Activated effector memory CD4-positive, alpha-beta T cell treated with Interleukin-2 at 50 U/mL for 16 hours (primary cell): ENCODE data around the gene MOB2.

ENCODE experiments used
- DNase-seq: peaks from one replicate; pipeline ENCODE4 v3.0.0-alpha.2; 2020

MOB2 gene

DNA sequence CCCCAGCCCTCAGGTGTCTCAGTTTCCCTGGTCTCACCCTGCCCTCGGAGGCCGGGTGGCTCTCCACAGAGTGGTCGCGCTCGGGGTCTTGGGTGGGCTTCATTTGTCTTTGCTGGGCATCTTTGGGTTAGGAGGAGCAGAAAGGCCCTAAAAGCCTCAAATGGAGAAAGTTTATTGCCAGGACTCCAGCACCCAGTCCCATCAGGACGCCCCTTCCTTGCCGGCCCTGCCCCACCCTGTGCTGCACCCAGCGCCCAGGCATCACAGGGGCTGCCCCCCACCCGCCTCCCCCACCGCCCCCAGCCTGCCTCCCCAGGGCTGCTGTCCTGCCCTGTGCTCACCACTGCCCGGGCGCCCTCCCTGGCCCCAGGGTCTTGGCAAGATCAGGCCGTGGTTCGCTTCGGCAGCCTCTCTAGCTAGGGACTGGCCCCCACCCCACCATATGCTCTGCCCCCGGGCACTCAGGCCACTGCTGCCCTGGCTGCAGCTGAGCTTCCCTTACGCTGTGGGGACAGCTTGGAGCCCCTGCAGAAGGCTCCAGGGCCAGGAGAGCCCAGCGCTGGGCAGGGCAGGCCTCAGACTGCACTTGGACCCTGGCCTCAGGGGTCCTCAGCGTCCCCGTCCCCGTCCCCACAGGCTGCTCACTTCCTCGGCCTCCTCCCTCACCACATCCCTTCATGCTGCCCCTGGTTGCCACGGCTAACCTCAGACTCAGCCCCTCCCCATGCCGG, 31.4 kb downstream of the MOB2 start:
- no peak for DNase-seq

- no peak for DNase-seq
These were observed 32.0 kb downstream of the MOB2 start for GRCh38 chr11:1454576-1454975.

GRCh38 chr11:1453611-1454034, 33.0 kb downstream of the MOB2 start:
- DNase-seq: no peak

DNA sequence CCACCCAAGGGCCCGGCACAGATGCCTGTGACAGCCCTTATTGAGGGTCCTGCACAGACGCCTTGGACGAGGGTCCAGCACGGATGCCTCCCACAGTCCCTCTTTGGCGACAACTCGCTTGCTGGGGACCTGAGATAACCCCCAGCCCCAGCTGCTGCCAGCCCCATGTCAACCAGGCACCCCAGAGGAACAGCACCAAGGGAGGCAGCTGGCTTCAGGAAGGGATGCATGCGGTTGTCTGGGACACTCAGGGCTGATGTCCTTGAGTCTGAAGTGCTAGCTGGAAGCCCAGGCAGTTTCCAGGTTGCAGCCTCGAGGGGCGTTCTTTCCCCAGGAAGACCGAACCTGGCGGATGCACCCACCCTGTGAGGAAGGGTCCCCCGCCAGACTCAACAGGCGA, 33.8 kb downstream of the MOB2 start:
- DNase-seq: no peak

DNA sequence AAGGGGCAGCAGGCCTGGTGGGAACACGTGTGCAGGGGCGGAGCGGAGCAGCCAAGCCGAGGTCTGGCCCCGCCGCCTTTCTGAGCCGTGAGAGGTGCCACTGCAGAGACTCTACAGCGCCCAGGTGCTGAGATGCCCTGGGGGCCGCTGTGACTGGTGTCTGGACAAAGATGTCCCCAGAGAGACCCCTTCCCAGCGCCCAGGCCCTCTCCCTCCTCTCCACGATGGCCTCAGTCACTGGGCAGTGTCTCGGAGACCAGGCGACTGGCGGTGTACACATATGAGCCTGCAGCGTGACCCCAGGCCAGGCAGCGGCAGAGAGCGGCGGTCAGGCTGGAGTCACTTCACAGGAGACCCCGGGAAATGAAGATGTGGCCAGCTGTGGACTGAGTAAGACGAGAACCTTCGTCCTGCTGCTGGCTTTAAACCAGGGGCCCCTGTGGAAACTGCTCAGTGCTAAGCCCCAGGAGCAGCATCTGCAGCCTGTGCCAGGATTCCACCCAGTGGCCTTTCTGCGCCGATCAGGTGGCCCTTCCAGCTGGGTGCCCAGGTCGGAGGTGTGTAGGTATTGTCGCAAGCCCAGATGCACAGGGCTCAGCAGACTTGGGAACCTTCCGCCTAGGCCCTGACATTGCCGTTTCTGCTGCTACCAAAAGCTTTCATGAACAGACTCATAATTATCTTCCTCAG, 34.7 kb downstream of the MOB2 start:
- DNase-seq: no peak

DNA sequence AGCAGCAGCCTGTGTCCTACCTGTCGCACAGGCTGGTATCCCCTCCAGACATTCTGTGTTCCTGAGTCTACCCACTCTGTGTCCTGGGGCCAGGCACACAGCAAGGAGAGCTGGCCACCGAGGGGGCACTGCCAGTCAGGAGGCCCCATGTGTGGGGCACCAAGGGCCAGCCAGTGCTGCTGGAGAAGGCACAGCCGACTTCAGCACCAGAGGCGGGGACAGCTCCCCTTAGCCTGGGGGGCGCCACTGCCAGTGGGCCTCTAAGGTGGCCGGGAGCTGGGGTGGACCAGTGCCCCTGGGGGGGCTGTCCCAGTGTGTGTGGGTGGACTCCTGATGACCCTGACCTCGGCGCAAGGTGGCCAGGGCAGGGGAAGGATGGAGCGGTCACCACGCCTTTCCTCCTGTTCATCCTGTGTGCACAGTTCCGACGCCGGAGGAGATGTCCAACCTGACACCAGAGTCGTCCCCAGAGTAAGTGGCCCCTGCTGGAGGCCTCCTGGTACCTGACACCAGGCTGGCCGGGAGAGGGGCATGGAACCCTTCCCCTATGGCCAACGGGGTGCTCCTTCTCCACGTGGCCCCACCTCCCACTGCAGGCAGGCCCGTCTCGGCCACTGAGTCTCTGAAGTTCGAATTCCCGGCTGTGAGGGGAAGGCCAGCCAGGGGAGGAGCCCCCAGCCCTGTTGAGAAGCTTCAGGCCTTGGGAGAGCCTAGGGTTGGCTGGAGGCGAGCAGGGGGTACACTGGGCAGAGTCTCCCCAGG, 35.4 kb downstream of the MOB2 start:
- DNase-seq: no peak

GRCh38 chr11:1450344-1450875, 36.2 kb downstream of the MOB2 start:
- DNase-seq: no peak

- DNase-seq: no peak
These were observed 36.9 kb downstream of the MOB2 start for GRCh38 chr11:1449490-1450243.

GRCh38 chr11:1448882-1449281, 37.7 kb downstream of the MOB2 start:
- DNase-seq: no peak

- DNase-seq: no peak
These were observed 38.4 kb downstream of the MOB2 start for GRCh38 chr11:1447845-1448825.

DNA sequence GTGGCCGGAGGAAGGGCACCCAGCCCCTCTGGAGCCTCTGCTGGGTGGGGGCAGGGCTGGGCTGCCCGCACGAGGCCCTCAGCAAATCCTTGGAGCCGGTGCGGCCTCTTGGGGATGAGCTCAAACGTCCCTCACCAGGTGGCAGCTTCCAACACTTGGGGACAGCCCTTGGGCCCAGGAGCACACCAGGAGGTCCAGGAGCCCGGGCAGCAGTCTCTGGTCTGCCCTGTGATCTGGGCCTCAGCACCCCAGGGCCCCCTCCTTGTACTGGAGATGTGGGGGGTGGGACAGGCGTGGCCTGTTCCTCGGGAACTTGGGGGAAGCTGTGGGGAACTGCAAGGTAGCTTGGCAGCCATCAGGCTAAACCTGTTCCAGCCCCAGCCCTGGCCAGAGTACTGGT, 40.0 kb downstream of the MOB2 start:
- DNase-seq: no peak

GRCh38 chr11:1445741-1446445, 40.7 kb downstream of the MOB2 start:
- DNase-seq: no peak

GRCh38 chr11:1444823-1445422, 41.7 kb downstream of the MOB2 start:
- DNase-seq: no peak

DNA sequence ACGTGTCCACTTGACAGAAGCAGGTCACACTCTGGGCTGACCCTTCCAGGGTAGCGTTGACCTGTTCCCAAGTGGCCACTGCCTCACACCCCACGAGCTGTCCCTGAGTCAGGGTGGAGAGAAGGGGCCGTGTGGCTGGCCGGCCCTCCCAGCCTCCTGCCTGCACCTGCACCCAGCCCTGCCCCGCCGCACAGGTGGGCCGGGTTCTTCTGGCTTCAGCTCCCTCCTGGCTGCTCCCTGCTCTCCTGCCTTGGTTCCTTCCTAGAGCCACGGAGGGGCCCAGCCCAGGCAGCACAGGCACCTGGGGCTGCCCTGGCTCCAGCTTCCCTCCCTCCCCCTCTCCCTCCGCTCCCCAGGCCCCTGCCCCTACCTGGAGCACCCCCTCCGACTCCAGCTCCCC, 42.3 kb downstream of the MOB2 start:
- DNase-seq: no peak

DNA sequence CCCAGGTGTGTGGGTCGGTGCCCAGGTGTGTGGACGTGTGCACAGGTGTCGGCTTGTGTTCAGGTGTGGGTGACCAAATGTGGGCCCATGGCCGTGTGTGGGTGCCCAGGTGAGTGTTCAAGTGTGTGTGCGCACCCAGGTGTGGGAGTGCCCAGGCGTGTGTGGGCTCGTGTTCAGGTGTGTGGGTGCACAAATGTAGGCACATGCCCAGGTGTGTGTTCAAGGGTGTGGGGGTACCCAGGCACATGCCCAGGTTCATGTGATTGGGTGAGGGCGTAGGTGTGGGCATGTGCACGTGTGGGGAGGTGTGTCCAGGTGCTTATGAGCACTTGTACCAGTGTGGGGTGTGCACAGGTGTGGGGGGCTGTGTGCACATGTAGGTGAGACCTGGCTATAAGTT, 42.8 kb downstream of the MOB2 start:
- no peak for DNase-seq

DNA sequence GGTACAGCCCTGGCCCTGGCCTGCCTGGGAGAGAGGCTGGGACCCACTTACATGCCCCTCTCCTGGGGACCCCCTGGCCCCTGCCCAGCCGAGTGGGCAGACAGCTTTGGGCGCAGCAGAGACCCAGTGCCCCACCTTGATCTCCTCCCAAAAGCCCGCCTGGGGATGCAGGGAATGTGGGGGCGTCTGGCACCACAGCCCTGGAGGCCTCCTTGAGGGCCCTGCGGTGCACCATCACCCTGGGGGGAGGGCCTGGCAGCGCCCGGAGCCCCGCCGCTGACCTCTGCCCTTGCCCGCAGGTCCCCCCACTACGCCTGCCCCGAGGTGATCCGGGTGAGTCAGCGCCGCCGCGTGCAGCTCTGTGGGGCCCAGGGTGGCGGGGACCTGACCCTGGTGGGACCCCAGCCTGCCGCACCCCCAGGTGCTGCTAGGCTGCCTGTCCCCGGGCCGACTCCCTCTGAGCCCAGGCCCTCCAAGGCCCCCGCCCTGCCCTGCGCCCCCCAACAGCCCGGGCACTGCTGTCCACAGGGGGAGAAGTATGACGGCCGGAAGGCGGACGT, 43.7 kb downstream of the MOB2 start:
- DNase-seq: no peak

DNA sequence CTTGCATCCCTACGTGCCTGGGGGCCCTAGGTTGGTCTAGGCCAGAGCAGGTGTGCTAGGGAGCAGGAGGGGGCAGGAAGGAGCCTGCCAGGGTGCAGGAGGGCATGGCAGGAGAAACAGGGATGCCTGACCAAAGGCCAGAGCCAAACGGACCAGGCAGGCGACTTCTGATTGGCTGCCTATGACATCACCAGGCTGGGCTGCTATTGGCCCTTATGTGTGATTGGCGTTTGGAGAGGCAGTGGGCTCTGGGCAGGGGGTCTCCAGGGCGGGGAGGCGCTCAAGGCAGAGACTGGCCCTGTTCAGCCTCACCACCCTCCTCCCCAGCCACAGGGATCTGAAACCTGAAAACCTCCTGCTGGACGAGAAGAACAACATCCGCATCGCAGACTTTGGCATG, 44.4 kb downstream of the MOB2 start:
- DNase-seq: no peak

- DNase-seq: no peak
These were observed 46.1 kb downstream of the MOB2 start for GRCh38 chr11:1440496-1440895.

- DNase-seq: no peak
These were observed 46.5 kb downstream of the MOB2 start for GRCh38 chr11:1440066-1440465.

GRCh38 chr11:1439341-1439740, 47.2 kb downstream of the MOB2 start:
- DNase-seq: no peak
